Measurements from ENCODE around the gene TNPO3. TPM values are rescaled to one million over a fixed set of nuclear protein-coding genes. Genes with fewer than 3 reads are reported as not detected.

The TNPO3 gene
- total RNA-seq, 6 experiments from 2014 or later: 15.2 to 30.2 (median 22.2) TPM

GRCh38 chr7:128974241-128974934 is 80.5 kb downstream of the TNPO3 start:
- H3K27ac ChIP-seq: no peak overlapping the region
- no peaks in the 10 kb centered on the region for H3K4me1 ChIP-seq
- H3K9me3 ChIP-seq: no peaks in the 10 kb centered on the region
- WGBS (ENCODE audit: insufficient coverage, low coverage, low lambda C conversion rate, missing lambda C conversion rate): 70% methylated on average over 7 of the region's 7 CpGs
- intact Hi-C loops (cut with DNase I): no loop called here
- DNase-seq: no peak
- peaks cover 5 to 96% (median 31%) of the 10 kb centered on the region in 4 donors for H3K36me3 ChIP-seq
- no peak for ATAC-seq
- H3K27me3 ChIP-seq: no peaks in the 10 kb centered on the region
- no peak overlapping the region for H3K4me3 ChIP-seq
- TF ChIP-seq POLR2A (IDR thresholded peaks at IDR 0.05): no peak
- TF ChIP-seq, protein P1, sequence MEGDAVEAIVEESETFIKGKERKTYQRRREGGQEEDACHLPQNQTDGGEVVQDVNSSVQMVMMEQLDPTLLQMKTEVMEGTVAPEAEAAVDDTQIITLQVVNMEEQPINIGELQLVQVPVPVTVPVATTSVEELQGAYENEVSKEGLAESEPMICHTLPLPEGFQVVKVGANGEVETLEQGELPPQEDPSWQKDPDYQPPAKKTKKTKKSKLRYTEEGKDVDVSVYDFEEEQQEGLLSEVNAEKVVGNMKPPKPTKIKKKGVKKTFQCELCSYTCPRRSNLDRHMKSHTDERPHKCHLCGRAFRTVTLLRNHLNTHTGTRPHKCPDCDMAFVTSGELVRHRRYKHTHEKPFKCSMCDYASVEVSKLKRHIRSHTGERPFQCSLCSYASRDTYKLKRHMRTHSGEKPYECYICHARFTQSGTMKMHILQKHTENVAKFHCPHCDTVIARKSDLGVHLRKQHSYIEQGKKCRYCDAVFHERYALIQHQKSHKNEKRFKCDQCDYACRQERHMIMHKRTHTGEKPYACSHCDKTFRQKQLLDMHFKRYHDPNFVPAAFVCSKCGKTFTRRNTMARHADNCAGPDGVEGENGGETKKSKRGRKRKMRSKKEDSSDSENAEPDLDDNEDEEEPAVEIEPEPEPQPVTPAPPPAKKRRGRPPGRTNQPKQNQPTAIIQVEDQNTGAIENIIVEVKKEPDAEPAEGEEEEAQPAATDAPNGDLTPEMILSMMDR (IDR thresholded peaks at IDR 0.05): no peak

- no peak for ATAC-seq
- peaks cover 5 to 86% (median 36%) of the 10 kb centered on the region in 4 donors for H3K36me3 ChIP-seq
- no peaks in the 10 kb centered on the region for H3K9me3 ChIP-seq
Measured at GRCh38 chr7:128968624-128969023, 86.3 kb downstream of the TNPO3 start.

GRCh38 chr7:128963327-128963757 is 91.6 kb downstream of the TNPO3 start:
- DNase-seq (no peak), ATAC-seq (peak in 2 of 4 donors; percentile 47 to 77)
- 85% methylated on average over 1 of the region's 1 CpG for WGBS (ENCODE audit: insufficient coverage, low coverage, low lambda C conversion rate, missing lambda C conversion rate)
- Histone ChIP-seq H3K9me3 (no peaks in the 10 kb centered on the region), H3K36me3 (peaks cover 0 to 74% (median 16%) of the 10 kb centered on the region in 4 donors), H3K27me3 (no peaks in the 10 kb centered on the region), H3K27ac (no peak overlapping the region), H3K4me3 (no peak overlapping the region), H3K4me1 (no peaks in the 10 kb centered on the region)
- no peak for TF ChIP-seq POLR2A (IDR thresholded peaks at IDR 0.05)
- TF ChIP-seq, protein P1 (IDR thresholded peaks at IDR 0.05): no peak
- intact Hi-C loops (cut with DNase I): no loop called here

More at GRCh38 chr7:128968624-128969023, 86.3 kb downstream of the TNPO3 start:
- DNase-seq: no peak
- TF ChIP-seq, protein P1 (IDR thresholded peaks at IDR 0.05): no peak
- no peak for TF ChIP-seq POLR2A (IDR thresholded peaks at IDR 0.05)
- H3K4me3 ChIP-seq: no peak overlapping the region
- no peaks in the 10 kb centered on the region for H3K4me1 ChIP-seq
- no peak overlapping the region for H3K27ac ChIP-seq
- intact Hi-C loops (cut with DNase I): no loop called here
- no peaks in the 10 kb centered on the region for H3K27me3 ChIP-seq
- 100% methylated on average over 1 of the region's 1 CpG for WGBS (ENCODE audit: insufficient coverage, low coverage, low lambda C conversion rate, missing lambda C conversion rate)

- DNase-seq: no peak
- H3K27me3 ChIP-seq: no peaks in the 10 kb centered on the region
- peaks cover 0 to 71% (median 15%) of the 10 kb centered on the region in 4 donors for H3K36me3 ChIP-seq
- ATAC-seq: no peak
- H3K9me3 ChIP-seq: no peaks in the 10 kb centered on the region
- no peak overlapping the region for H3K27ac ChIP-seq
- H3K4me1 ChIP-seq: no peaks in the 10 kb centered on the region
- TF ChIP-seq, protein P1 (IDR thresholded peaks at IDR 0.05): no peak
- no peak for TF ChIP-seq POLR2A (IDR thresholded peaks at IDR 0.05)
- no peak overlapping the region for H3K4me3 ChIP-seq
- intact Hi-C loops (cut with DNase I): no loop called here
Measured at GRCh38 chr7:128962899-128963298, 92.0 kb downstream of the TNPO3 start.

Measured in right lobe of liver (tissue), 6 donors.